HepG2 (cell line): ENCODE results near the gene CHKB. TPM values are rescaled to one million over a fixed set of nuclear protein-coding genes. Genes with fewer than 3 reads are reported as not detected.

Experiments used
- AFF4 ChIP-seq: sonication (generic); formaldehyde crosslinking; IDR thresholded peaks from 2 replicates; pipeline ENCODE4 v1.4.0; 2020; ENCODE audit warnings: missing genetic modification reagents
- ARNT2 ChIP-seq: sonication (generic); formaldehyde crosslinking; IDR thresholded peaks from 2 replicates; pipeline ENCODE4 v1.8.0; 2022; ENCODE audit warnings: mild to moderate bottlenecking, low read depth, missing genetic modification reagents, moderate library complexity
- ERF ChIP-seq: IDR thresholded peaks from 2 replicates; pipeline ENCODE4 v1.6.1; 2018; ENCODE audit warnings: missing biosample characterization, missing genetic modification reagents
- HOMEZ ChIP-seq: IDR thresholded peaks from 2 replicates; pipeline ENCODE4 v1.6.1; 2016; ENCODE audit warnings: low read depth
- KLF13 ChIP-seq: sonication (generic); formaldehyde crosslinking; IDR thresholded peaks from 2 replicates; pipeline ENCODE4 v1.4.0; 2020; ENCODE audit warnings: mild to moderate bottlenecking, missing genetic modification reagents
- MNT ChIP-seq: fragments of 450-650 bp; IDR thresholded peaks from 2 replicates; pipeline ENCODE4 v1.6.1; 2016
- POLR2A ChIP-seq, 2 experiments: IDR thresholded peaks; 2 replicates each; pipeline ENCODE4 v1.6.1; 2011; ENCODE audit warnings: low read depth in 2 of 2, low read length in 2 of 2, mild to moderate bottlenecking in 1 of 2, moderate library complexity in 1 of 2; ENCODE audit not compliant: insufficient read depth in 1 of 2
- SMYD3 ChIP-seq: sonication (generic); formaldehyde crosslinking; IDR thresholded peaks from 2 replicates; pipeline ENCODE4 v1.8.1; 2023; ENCODE audit warnings: mild to moderate bottlenecking, missing genetic modification reagents
- TAF15 ChIP-seq: fragments of 200-400 bp; formaldehyde crosslinking; IDR thresholded peaks from one replicate; pipeline ENCODE4 v1.6.1; 2018; ENCODE audit warnings: mild to moderate bottlenecking, low read depth, low read length; ENCODE audit not compliant: poor library complexity, severe bottlenecking
- ZBTB10 ChIP-seq: sonication (generic); formaldehyde crosslinking; IDR thresholded peaks from 2 replicates; pipeline ENCODE4 v1.4.0; 2020; ENCODE audit warnings: missing genetic modification reagents, borderline replicate concordance
- ZNF180 ChIP-seq: sonication (generic); formaldehyde crosslinking; IDR thresholded peaks from 2 replicates; pipeline ENCODE4 v1.4.0; 2020; ENCODE audit warnings: low read depth, missing genetic modification reagents, borderline replicate concordance
- ZNF275 ChIP-seq: sonication (generic); formaldehyde crosslinking; IDR thresholded peaks from 2 replicates; pipeline ENCODE4 v1.8.0; 2022; ENCODE audit warnings: missing genetic modification reagents, mild to moderate bottlenecking, inconsistent platforms, borderline replicate concordance
- ZNF446 ChIP-seq: sonication (generic); formaldehyde crosslinking; IDR thresholded peaks from 2 replicates; pipeline ENCODE4 v1.5.0; 2020; ENCODE audit warnings: mild to moderate bottlenecking, missing genetic modification reagents
- ZNF484 ChIP-seq: sonication (generic); formaldehyde crosslinking; IDR thresholded peaks from 2 replicates; pipeline ENCODE4 v1.5.1; 2020; ENCODE audit warnings: mild to moderate bottlenecking, low read depth, missing genetic modification reagents, borderline replicate concordance
- ZNF552 ChIP-seq: sonication (generic); formaldehyde crosslinking; IDR thresholded peaks from 2 replicates; pipeline ENCODE4 v1.9.0; 2022; ENCODE audit warnings: missing genetic modification reagents, mild to moderate bottlenecking, borderline replicate concordance
- ZNF747 ChIP-seq: sonication (generic); formaldehyde crosslinking; IDR thresholded peaks from 2 replicates; pipeline ENCODE4 v1.8.1; 2023; ENCODE audit warnings: missing genetic modification reagents, mild to moderate bottlenecking, borderline replicate concordance
- ZNF782 ChIP-seq: sonication (generic); formaldehyde crosslinking; IDR thresholded peaks from 2 replicates; pipeline ENCODE4 v1.4.0; 2020; ENCODE audit warnings: missing genetic modification reagents, mild to moderate bottlenecking, borderline replicate concordance
- polyA plus RNA-seq, 8 experiments: library from polyadenylated mRNA; depleted of rRNA in 3 of 8; stranded (reverse) in 7 of 8; unstranded in 1 of 8; fragments of >200 nt; fragmentation: Illumina TruSeq in 4 of 8; extraction: Trizol in 4 of 8; gene quantifications; 2 replicates each; pipeline versions ENCODE4 v1.2.1 to v1.2.3, GENCODE V29; 2011 to 2016; ENCODE audit warnings: low read depth in 4 of 8, missing spikeins in 1 of 8, mixed read lengths in 1 of 8; ENCODE audit not compliant: insufficient read depth in 1 of 8
- total RNA-seq, 5 experiments: library from RNA; depleted of rRNA; stranded (reverse); fragments of >200 nt; fragmentation: Illumina TruSeq; extraction: Trizol; gene quantifications; 2 replicates each; pipeline ENCODE4 v1.2.3, GENCODE V29; 2016; ENCODE audit warnings: low read depth in 1 of 5

The CHKB gene
- total and polyA plus RNA-seq, 2 of the 13 experiments (the other 11 are each of a cell fraction or from before 2014, with no cell fraction given) = 24.5 to 42.7 TPM

GRCh38 chr22:50530877-50531545, 51.6 kb downstream of the CHKB start (continued):
- peak; percentile 34; the same call in 1 of the 2 replicates for TF ChIP-seq ZNF446 (CRISPR knock-in tag)
- no peak for TF ChIP-seq KLF13 (CRISPR knock-in tag)
- no peak for TF ChIP-seq ZNF275 (CRISPR knock-in tag)
- no peak for TF ChIP-seq ZNF552 (CRISPR knock-in tag)
- no peak for TF ChIP-seq ARNT2 (CRISPR knock-in tag)
- no peak; the same call in 1 of the 2 replicates for TF ChIP-seq ZNF782 (CRISPR knock-in tag)
- TF ChIP-seq ZNF747 (CRISPR knock-in tag) = peak; percentile 42; the same call in 1 of the 2 replicates
- no peak for TF ChIP-seq AFF4
- peak; percentile 79; the same call in 1 of the 2 replicates for TF ChIP-seq SMYD3 (CRISPR knock-in tag)
- TF ChIP-seq MNT = no peak
- no peak for TF ChIP-seq ERF (CRISPR knock-in tag)
- TF ChIP-seq HOMEZ (CRISPR knock-in tag) = no peak
- no peak for TF ChIP-seq ZBTB10
- TF ChIP-seq ZNF484 (CRISPR knock-in tag) = no peak
- TF ChIP-seq ZNF180 (CRISPR knock-in tag) = no peak
- peak in 1 of 2 experiments; percentile 20; a peak in 1 of 4 replicates for TF ChIP-seq POLR2A (IDR thresholded peaks at IDR 0.05; ENCODE audit: insufficient read depth in 1 of 2, low read depth in 2 of 2, low read length in 2 of 2)
- peak; percentile 94 for TF ChIP-seq TAF15
